GM10248 (cell line): ENCODE measurements around the gene TMEM247.
A peak's percentile ranks its signal among the peaks of the same experiment; 100 is the strongest.

Experiments used
- CTCF ChIA-PET: fragments of 300-600 bp; sonication (Branson Sonifier 250); formaldehyde crosslinking; extraction: SDS; loops from one replicate; lab custom pipeline; 2021; ENCODE audit warnings: antibody characterized with exemption; lab: Yijun Ruan, JAX
- POLR2A ChIA-PET: fragments of 350-650 bp; sonication (Branson Sonifier 250); formaldehyde crosslinking; extraction: SDS; loops from one replicate; lab custom pipeline; 2020; ENCODE audit warnings: antibody characterized with exemption; lab: Yijun Ruan, JAX
- DNase-seq: peaks from one replicate; pipeline ENCODE4 v3.0.0; 2012; ENCODE audit errors: extremely low spot score
- CTCF ChIP-seq: IDR thresholded peaks from 2 replicates; pipeline ENCODE4 v1.5.1; 2012; ENCODE audit warnings: mild to moderate bottlenecking, low read depth; ENCODE audit errors: extremely low read depth, missing control alignments, control extremely low read depth

TMEM247 gene

GRCh38 chr2:46461011-46461674 lies 18.2 kb upstream of the TMEM247 start:
- POLR2A ChIA-PET = no interaction called here
- peak; percentile 71 for DNase-seq
- CTCF ChIA-PET = interaction anchor here (0.6 to 5.0 kb wide), 16 partner anchors 9 to 817 kb away, joined by 3 to 29 read pairs (median 5); no protein-coding TSS in a partner anchor
- TF ChIP-seq CTCF = peak; percentile 97

- no peak for TF ChIP-seq CTCF
- DNase-seq = peak; percentile 38
- ChIA-PET CTCF (interaction anchor here (0.8 to 2.2 kb wide), 12 partner anchors 9 to 861 kb away, joined by 3 to 12 read pairs (median 3); no protein-coding TSS in a partner anchor), POLR2A (no interaction called here)
These were observed 17.6 kb upstream of the TMEM247 start for GRCh38 chr2:46461709-46462171.

GRCh38 chr2:46462936-46463335 lies 16.4 kb upstream of the TMEM247 start:
- DNase-seq = no peak
- ChIA-PET POLR2A (no interaction called here), CTCF (interaction anchor here (0.8 to 2.2 kb wide), 9 partner anchors 8 to 454 kb away, joined by 3 to 12 read pairs (median 3); no protein-coding TSS in a partner anchor)
- TF ChIP-seq CTCF = no peak

GRCh38 chr2:46469116-46469515 lies 10.2 kb upstream of the TMEM247 start:
- ChIA-PET CTCF (interaction anchor here (0.7 to 1.7 kb wide), 6 partner anchors 9 to 475 kb away, joined by 3 to 5 read pairs (median 3); no protein-coding TSS in a partner anchor), POLR2A (no interaction called here)
- no peak for TF ChIP-seq CTCF
- DNase-seq = no peak

- ChIA-PET POLR2A (no interaction called here), CTCF (interaction anchor here (0.7 to 2.3 kb wide), 13 partner anchors 7 to 476 kb away, joined by 3 to 7 read pairs (median 3); no protein-coding TSS in a partner anchor)
- DNase-seq = no peak
- no peak for TF ChIP-seq CTCF
These were observed 9.7 kb upstream of the TMEM247 start for GRCh38 chr2:46469700-46470099.

GRCh38 chr2:46470114-46470628 lies 9.2 kb upstream of the TMEM247 start:
- POLR2A ChIA-PET = interaction anchor here (0.6 kb wide), 1 partner anchor 351 kb away, joined by 3 read pairs; no protein-coding TSS in a partner anchor
- CTCF ChIA-PET = interaction anchor here (0.6 to 2.3 kb wide), 16 partner anchors 7 to 477 kb away, joined by 3 to 7 read pairs (median 3); no protein-coding TSS in a partner anchor
- DNase-seq = no peak
- TF ChIP-seq CTCF = no peak
